ENCODE results near the gene RFFL.

RFFL gene

GRCh38 chr17:35076874-35077273 is 13.4 kb upstream of the RFFL start:
- WGBS, 2 donors (ENCODE audit: extremely low coverage in 2 of 2, insufficient read length in 2 of 2, insufficient replicate concordance in 1 of 2): no CpG with 5 or more reads among the region's 1 CpG
- Histone ChIP-seq H3K9me3 (replicated peaks in 1 of 2; ENCODE audit: control insufficient read depth in 2 of 2, insufficient read depth in 1 of 2, low read depth in 1 of 2, low read length in 2 of 2) (no peaks in the 10 kb centered on the region), H2BK5ac (ENCODE audit: low read length) (no peak overlapping the region), H3K4me3 (ENCODE audit: low read length in 2 of 2) (no peak overlapping the region), H3K27ac (replicated peaks; ENCODE audit: low read length) (no peak overlapping the region), H3K4me2 (ENCODE audit: insufficient read depth, low read length, poor library complexity, severe bottlenecking) (no peak overlapping the region), H3K79me1 (ENCODE audit: low read depth, low read length) (no peaks in the 10 kb centered on the region), H3K14ac (ENCODE audit: low read length) (no peak overlapping the region), H2AFZ (ENCODE audit: low read length) (no peak overlapping the region), H3K23ac (ENCODE audit: low read depth, low read length, poor library complexity) (no peak overlapping the region), H4K91ac (ENCODE audit: low read depth, low read length, poor library complexity) (no peak overlapping the region), H4K8ac (ENCODE audit: low read depth, low read length) (no peak overlapping the region), H3K9ac (ENCODE audit: low read depth, low read length, poor library complexity) (no peak overlapping the region), H3K4me1 (ENCODE audit: control insufficient read depth in 2 of 2, insufficient read depth in 1 of 2, low read depth in 1 of 2, low read length in 2 of 2) (peaks cover 0 to 14% of the 10 kb centered on the region in 2 donors), H3K4ac (ENCODE audit: low read length) (no peak overlapping the region), H3K18ac (ENCODE audit: low read length) (no peak overlapping the region), H3K27me3 (ENCODE audit: control insufficient read depth in 3 of 3, insufficient read depth in 3 of 3, low read depth in 1 of 3, low read length in 3 of 3) (no peaks in the 10 kb centered on the region), H2BK120ac (ENCODE audit: low read depth, low read length) (no peak overlapping the region), H2AK5ac (ENCODE audit: low read depth, low read length) (no peak overlapping the region), H2BK12ac (ENCODE audit: low read length) (no peak overlapping the region), H2BK15ac (ENCODE audit: low read length) (no peak overlapping the region), H3K36me3 (replicated peaks in 1 of 2; ENCODE audit: control insufficient read depth in 2 of 2, insufficient read depth in 2 of 2, low read length in 2 of 2) (no peaks in the 10 kb centered on the region)
- no peak for DNase-seq (ENCODE audit: low spot score)

GRCh38 chr17:35074711-35075707 is 11.5 kb upstream of the RFFL start:
- Histone ChIP-seq H3K4me1 (ENCODE audit: control insufficient read depth in 2 of 2, insufficient read depth in 1 of 2, low read depth in 1 of 2, low read length in 2 of 2) (peaks cover 0 to 14% of the 10 kb centered on the region in 2 donors), H3K23ac (ENCODE audit: low read depth, low read length, poor library complexity) (no peak overlapping the region), H3K36me3 (replicated peaks in 1 of 2; ENCODE audit: control insufficient read depth in 2 of 2, insufficient read depth in 2 of 2, low read length in 2 of 2) (no peaks in the 10 kb centered on the region), H2AK5ac (ENCODE audit: low read depth, low read length) (no peak overlapping the region), H3K4me2 (ENCODE audit: insufficient read depth, low read length, poor library complexity, severe bottlenecking) (no peak overlapping the region), H3K27ac (replicated peaks; ENCODE audit: low read length) (no peak overlapping the region), H3K4ac (ENCODE audit: low read length) (no peak overlapping the region), H3K14ac (ENCODE audit: low read length) (no peak overlapping the region), H4K91ac (ENCODE audit: low read depth, low read length, poor library complexity) (no peak overlapping the region), H3K27me3 (ENCODE audit: control insufficient read depth in 3 of 3, insufficient read depth in 3 of 3, low read depth in 1 of 3, low read length in 3 of 3) (no peaks in the 10 kb centered on the region), H2BK5ac (ENCODE audit: low read length) (no peak overlapping the region), H3K18ac (ENCODE audit: low read length) (no peak overlapping the region), H2BK12ac (ENCODE audit: low read length) (no peak overlapping the region), H3K9me3 (replicated peaks in 1 of 2; ENCODE audit: control insufficient read depth in 2 of 2, insufficient read depth in 1 of 2, low read depth in 1 of 2, low read length in 2 of 2) (no peaks in the 10 kb centered on the region), H2AFZ (ENCODE audit: low read length) (no peak overlapping the region), H2BK15ac (ENCODE audit: low read length) (no peak overlapping the region), H2BK120ac (ENCODE audit: low read depth, low read length) (no peak overlapping the region), H3K9ac (ENCODE audit: low read depth, low read length, poor library complexity) (no peak overlapping the region), H4K8ac (ENCODE audit: low read depth, low read length) (no peak overlapping the region), H3K4me3 (ENCODE audit: low read length in 2 of 2) (no peak overlapping the region), H3K79me1 (ENCODE audit: low read depth, low read length) (no peaks in the 10 kb centered on the region)
- no CpG with 5 or more reads among the region's 2 CpGs for WGBS, 2 donors (ENCODE audit: extremely low coverage in 2 of 2, insufficient read length in 2 of 2, insufficient replicate concordance in 1 of 2)
- DNase-seq (ENCODE audit: low spot score): no peak

DNA sequence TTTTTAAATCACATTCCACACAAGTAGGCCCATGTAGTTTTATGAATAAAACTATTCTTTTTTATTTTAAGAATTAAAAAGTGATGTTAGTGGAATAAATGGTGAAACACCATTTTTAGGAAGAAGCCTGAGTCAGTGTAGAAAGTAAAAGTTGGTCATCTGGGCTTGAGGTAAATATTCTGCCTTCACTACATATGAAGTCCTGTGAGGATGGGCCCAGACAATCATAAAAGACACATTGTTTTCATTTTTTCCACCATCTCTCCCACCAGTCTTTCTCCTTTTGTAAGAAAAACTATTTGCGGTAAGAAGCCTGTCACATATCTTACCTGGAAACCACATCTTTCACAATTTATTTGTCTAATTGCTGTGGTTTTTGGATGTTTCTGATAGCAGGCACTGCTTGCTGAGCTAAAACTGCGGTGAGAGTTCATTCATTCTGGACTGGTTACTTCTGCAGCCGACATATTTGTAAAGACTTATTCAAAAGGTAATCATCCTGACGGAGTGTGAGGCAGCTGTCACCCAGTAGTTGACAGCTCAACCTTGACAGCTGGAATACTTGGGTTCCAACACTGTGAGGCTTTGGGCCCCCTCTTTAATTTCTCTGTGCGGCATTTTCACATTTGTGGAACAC is 10.6 kb upstream of the RFFL start:
- Histone ChIP-seq H3K23ac (ENCODE audit: low read depth, low read length, poor library complexity) (no peak overlapping the region), H3K14ac (ENCODE audit: low read length) (no peak overlapping the region), H4K8ac (ENCODE audit: low read depth, low read length) (no peak overlapping the region), H3K4me1 (ENCODE audit: control insufficient read depth in 2 of 2, insufficient read depth in 1 of 2, low read depth in 1 of 2, low read length in 2 of 2) (peaks cover 0 to 14% of the 10 kb centered on the region in 2 donors), H2BK15ac (ENCODE audit: low read length) (no peak overlapping the region), H3K9me3 (replicated peaks in 1 of 2; ENCODE audit: control insufficient read depth in 2 of 2, insufficient read depth in 1 of 2, low read depth in 1 of 2, low read length in 2 of 2) (no peaks in the 10 kb centered on the region), H2BK5ac (ENCODE audit: low read length) (no peak overlapping the region), H2BK12ac (ENCODE audit: low read length) (no peak overlapping the region), H2AK5ac (ENCODE audit: low read depth, low read length) (no peak overlapping the region), H3K4me3 (ENCODE audit: low read length in 2 of 2) (no peak overlapping the region), H3K79me1 (ENCODE audit: low read depth, low read length) (no peaks in the 10 kb centered on the region), H3K27ac (replicated peaks; ENCODE audit: low read length) (no peak overlapping the region), H3K36me3 (replicated peaks in 1 of 2; ENCODE audit: control insufficient read depth in 2 of 2, insufficient read depth in 2 of 2, low read length in 2 of 2) (no peaks in the 10 kb centered on the region), H2AFZ (ENCODE audit: low read length) (no peak overlapping the region), H3K27me3 (ENCODE audit: control insufficient read depth in 3 of 3, insufficient read depth in 3 of 3, low read depth in 1 of 3, low read length in 3 of 3) (no peaks in the 10 kb centered on the region), H3K4ac (ENCODE audit: low read length) (no peak overlapping the region), H4K91ac (ENCODE audit: low read depth, low read length, poor library complexity) (no peak overlapping the region), H3K9ac (ENCODE audit: low read depth, low read length, poor library complexity) (no peak overlapping the region), H2BK120ac (ENCODE audit: low read depth, low read length) (no peak overlapping the region), H3K18ac (ENCODE audit: low read length) (no peak overlapping the region), H3K4me2 (ENCODE audit: insufficient read depth, low read length, poor library complexity, severe bottlenecking) (no peak overlapping the region)
- no peak for DNase-seq (ENCODE audit: low spot score)
- no CpG with 5 or more reads among the region's 5 CpGs for WGBS, 2 donors (ENCODE audit: extremely low coverage in 2 of 2, insufficient read length in 2 of 2, insufficient replicate concordance in 1 of 2)

DNA sequence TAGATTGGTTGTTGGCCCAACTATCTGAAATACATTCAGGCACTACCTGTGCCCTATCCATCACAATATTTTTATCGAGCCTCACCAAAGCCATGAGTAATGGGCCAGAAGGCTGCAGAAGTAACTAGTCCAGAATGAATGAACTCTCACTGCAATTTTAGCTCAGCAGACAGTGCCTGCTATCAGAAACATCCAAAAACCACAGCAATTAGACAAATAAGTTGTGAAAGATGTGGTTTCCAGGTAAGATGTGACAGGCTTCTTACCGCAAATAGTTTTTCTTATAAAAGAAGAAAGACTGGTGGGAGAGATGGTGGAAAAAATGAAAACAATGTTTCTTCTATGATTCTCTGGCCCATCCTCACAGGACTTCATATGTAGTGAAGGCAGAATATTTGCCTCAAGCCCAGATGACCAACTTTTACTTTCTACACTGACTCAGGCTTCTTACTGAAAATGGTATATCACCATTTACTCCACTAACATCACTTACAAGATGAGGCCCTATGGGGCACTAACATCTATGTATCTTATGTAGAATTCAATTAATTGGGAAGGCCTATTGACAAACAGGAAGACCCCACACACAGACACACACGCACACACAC is 9.8 kb upstream of the RFFL start:
- Histone ChIP-seq H3K4me1 (ENCODE audit: control insufficient read depth in 2 of 2, insufficient read depth in 1 of 2, low read depth in 1 of 2, low read length in 2 of 2) (peaks cover 0 to 14% of the 10 kb centered on the region in 2 donors), H4K8ac (ENCODE audit: low read depth, low read length) (no peak overlapping the region), H3K9me3 (replicated peaks in 1 of 2; ENCODE audit: control insufficient read depth in 2 of 2, insufficient read depth in 1 of 2, low read depth in 1 of 2, low read length in 2 of 2) (no peaks in the 10 kb centered on the region), H3K23ac (ENCODE audit: low read depth, low read length, poor library complexity) (no peak overlapping the region), H3K4me2 (ENCODE audit: insufficient read depth, low read length, poor library complexity, severe bottlenecking) (no peak overlapping the region), H3K4ac (ENCODE audit: low read length) (no peak overlapping the region), H4K91ac (ENCODE audit: low read depth, low read length, poor library complexity) (no peak overlapping the region), H2BK12ac (ENCODE audit: low read length) (no peak overlapping the region), H2BK15ac (ENCODE audit: low read length) (no peak overlapping the region), H3K9ac (ENCODE audit: low read depth, low read length, poor library complexity) (no peak overlapping the region), H2BK120ac (ENCODE audit: low read depth, low read length) (no peak overlapping the region), H2BK5ac (ENCODE audit: low read length) (no peak overlapping the region), H3K27me3 (ENCODE audit: control insufficient read depth in 3 of 3, insufficient read depth in 3 of 3, low read depth in 1 of 3, low read length in 3 of 3) (no peaks in the 10 kb centered on the region), H3K14ac (ENCODE audit: low read length) (no peak overlapping the region), H3K79me1 (ENCODE audit: low read depth, low read length) (no peaks in the 10 kb centered on the region), H3K36me3 (replicated peaks in 1 of 2; ENCODE audit: control insufficient read depth in 2 of 2, insufficient read depth in 2 of 2, low read length in 2 of 2) (no peaks in the 10 kb centered on the region), H2AFZ (ENCODE audit: low read length) (no peak overlapping the region), H3K4me3 (ENCODE audit: low read length in 2 of 2) (no peak overlapping the region), H2AK5ac (ENCODE audit: low read depth, low read length) (no peak overlapping the region), H3K27ac (replicated peaks; ENCODE audit: low read length) (no peak overlapping the region), H3K18ac (ENCODE audit: low read length) (no peak overlapping the region)
- DNase-seq (ENCODE audit: low spot score): no peak
- no CpG with 5 or more reads among the region's 3 CpGs for WGBS, 2 donors (ENCODE audit: extremely low coverage in 2 of 2, insufficient read length in 2 of 2, insufficient replicate concordance in 1 of 2)

Data from neuronal stem cell (in vitro differentiated cells).